Cardiac septum (tissue), 1 donor: Measurements from ENCODE around the gene BEGAIN. TPM values are rescaled to one million over a fixed set of nuclear protein-coding genes. Genes with fewer than 3 reads are reported as not detected.

ENCODE experiments used
- DNase-seq: peaks from one replicate; pipeline ENCODE4 v3.0.0-alpha.2; 2020; ENCODE audit warnings: low spot score
- intact Hi-C: fragments of 100-400 bp; cut with DNase I; formaldehyde crosslinking; loops from one replicate; pipeline ENCODE4 v1.14.0; 2022
- total RNA-seq: library from RNA; stranded (reverse); fragmentation: NEBNext Ultra II Directional; extraction: Animal tissue kit (Norgen Biotek cat#: 25700); gene quantifications from one replicate; pipeline ENCODE4 v1.2.1, GENCODE V29; 2021
- donor health status: DM: no; HTN: no; CAD: no.

BEGAIN gene
- total RNA-seq, 1 donor from 2014 or later, result 1.2 TPM

GRCh38 chr14:100604121-100604501 is 16.9 kb upstream of the BEGAIN start:
- intact Hi-C loops, result no loop called here
- no peak for DNase-seq

- intact Hi-C loops, result no loop called here
- DNase-seq, result no peak
Measured at GRCh38 chr14:100603341-100604120, 16.3 kb upstream of the BEGAIN start.

- DNase-seq, result no peak
- intact Hi-C loops, result no loop called here
Measured at GRCh38 chr14:100602621-100603230, 15.5 kb upstream of the BEGAIN start.

- intact Hi-C loops, result no loop called here
Measured at GRCh38 chr14:100601914-100602313, 14.7 kb upstream of the BEGAIN start.

GRCh38 chr14:100601064-100601463 is 13.8 kb upstream of the BEGAIN start:
- intact Hi-C loops, result no loop called here
- DNase-seq, result no peak

More at GRCh38 chr14:100601914-100602313, 14.7 kb upstream of the BEGAIN start:
- DNase-seq, result no peak

GRCh38 chr14:100599981-100600380 is 12.8 kb upstream of the BEGAIN start:
- intact Hi-C loops, result no loop called here
- no peak for DNase-seq

- DNase-seq, result peak; percentile 72
Measured at GRCh38 chr14:100594625-100594951, 7.4 kb upstream of the BEGAIN start.

GRCh38 chr14:100593751-100594624 is 6.8 kb upstream of the BEGAIN start:
- intact Hi-C loops, result no loop called here
- peak; percentile 33 for DNase-seq

More at GRCh38 chr14:100594625-100594951, 7.4 kb upstream of the BEGAIN start:
- intact Hi-C loops, result no loop called here

GRCh38 chr14:100592972-100593371 is 5.8 kb upstream of the BEGAIN start:
- DNase-seq, result peak; percentile 38
- intact Hi-C loops, result no loop called here

GRCh38 chr14:100592461-100592891 is 5.3 kb upstream of the BEGAIN start:
- peak; percentile 57 for DNase-seq
- intact Hi-C loops, result no loop called here

- intact Hi-C loops, result no loop called here
- peak; percentile 55 for DNase-seq
Measured at GRCh38 chr14:100591453-100592371, 4.5 kb upstream of the BEGAIN start.

- intact Hi-C loops, result no loop called here
- peak; percentile 58 for DNase-seq
Measured at GRCh38 chr14:100590726-100591452, 3.7 kb upstream of the BEGAIN start.

GRCh38 chr14:100589760-100590469 is 2.7 kb upstream of the BEGAIN start:
- DNase-seq, result peak; percentile 54
- intact Hi-C loops, result no loop called here

- peak; percentile 31 for DNase-seq
- intact Hi-C loops, result no loop called here
Measured at GRCh38 chr14:100589071-100589759, 2.0 kb upstream of the BEGAIN start.

- intact Hi-C loops, result no loop called here
- DNase-seq, result peak; percentile 54
Measured at GRCh38 chr14:100588671-100589070, 1.5 kb upstream of the BEGAIN start.

- peak; percentile 63 for DNase-seq
- intact Hi-C loops, result no loop called here
Measured at GRCh38 chr14:100587763-100588411, 670 bp upstream of the BEGAIN start.
